Loucy (cell line): ENCODE measurements around the gene CHL1.

Experiments used
- EZH2phosphoT487 ChIP-seq: fragments of 200-600 bp; IDR thresholded peaks from 2 replicates; pipeline ENCODE4 v1.6.1; 2018; ENCODE audit warnings: antibody characterized with exemption, mild to moderate bottlenecking, moderate library complexity, borderline replicate concordance
- TF ChIP-seq, protein P1 (sequence below): fragments of 200-600 bp; sonication (generic); conservative IDR thresholded peaks from 2 replicates; pipeline ENCODE4 v1.5.1; 2014; ENCODE audit warnings: mild to moderate bottlenecking, antibody characterized with exemption, low read length

DNA sequence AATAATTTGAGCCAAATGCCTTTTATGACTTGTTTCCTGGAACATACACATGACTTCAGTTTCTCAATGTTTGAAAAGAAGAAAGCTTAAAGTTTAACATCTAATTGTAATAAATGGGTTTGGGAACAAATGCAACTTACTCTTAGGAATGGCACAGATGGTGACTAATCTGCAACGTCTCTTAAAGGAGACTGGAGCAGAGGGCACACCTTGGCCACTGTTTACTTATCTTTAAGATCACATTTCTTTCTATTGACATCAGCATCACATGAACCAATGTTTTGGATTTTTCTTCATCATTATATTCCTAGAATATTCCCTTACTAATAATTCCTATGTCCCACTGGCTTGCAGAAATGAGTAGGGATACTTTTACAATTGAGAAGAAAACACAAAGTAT, 229.5 kb downstream of the CHL1 start:
- TF ChIP-seq, protein P1, sequence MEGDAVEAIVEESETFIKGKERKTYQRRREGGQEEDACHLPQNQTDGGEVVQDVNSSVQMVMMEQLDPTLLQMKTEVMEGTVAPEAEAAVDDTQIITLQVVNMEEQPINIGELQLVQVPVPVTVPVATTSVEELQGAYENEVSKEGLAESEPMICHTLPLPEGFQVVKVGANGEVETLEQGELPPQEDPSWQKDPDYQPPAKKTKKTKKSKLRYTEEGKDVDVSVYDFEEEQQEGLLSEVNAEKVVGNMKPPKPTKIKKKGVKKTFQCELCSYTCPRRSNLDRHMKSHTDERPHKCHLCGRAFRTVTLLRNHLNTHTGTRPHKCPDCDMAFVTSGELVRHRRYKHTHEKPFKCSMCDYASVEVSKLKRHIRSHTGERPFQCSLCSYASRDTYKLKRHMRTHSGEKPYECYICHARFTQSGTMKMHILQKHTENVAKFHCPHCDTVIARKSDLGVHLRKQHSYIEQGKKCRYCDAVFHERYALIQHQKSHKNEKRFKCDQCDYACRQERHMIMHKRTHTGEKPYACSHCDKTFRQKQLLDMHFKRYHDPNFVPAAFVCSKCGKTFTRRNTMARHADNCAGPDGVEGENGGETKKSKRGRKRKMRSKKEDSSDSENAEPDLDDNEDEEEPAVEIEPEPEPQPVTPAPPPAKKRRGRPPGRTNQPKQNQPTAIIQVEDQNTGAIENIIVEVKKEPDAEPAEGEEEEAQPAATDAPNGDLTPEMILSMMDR: no peak
- no peak for TF ChIP-seq EZH2phosphoT487
